Erythroblast (primary cell): ENCODE measurements around the gene RAX2.

Experiments used
- GATA1 ChIP-seq: IDR thresholded peaks from 2 replicates; pipeline ENCODE4 v1.6.1; 2011; ENCODE audit warnings: low read depth, mild to moderate bottlenecking, control low read depth, low read length, moderate library complexity
- POLR2A ChIP-seq: IDR thresholded peaks from 2 replicates; pipeline ENCODE4 v1.6.1; 2011; ENCODE audit warnings: mild to moderate bottlenecking, low read length

DNA sequence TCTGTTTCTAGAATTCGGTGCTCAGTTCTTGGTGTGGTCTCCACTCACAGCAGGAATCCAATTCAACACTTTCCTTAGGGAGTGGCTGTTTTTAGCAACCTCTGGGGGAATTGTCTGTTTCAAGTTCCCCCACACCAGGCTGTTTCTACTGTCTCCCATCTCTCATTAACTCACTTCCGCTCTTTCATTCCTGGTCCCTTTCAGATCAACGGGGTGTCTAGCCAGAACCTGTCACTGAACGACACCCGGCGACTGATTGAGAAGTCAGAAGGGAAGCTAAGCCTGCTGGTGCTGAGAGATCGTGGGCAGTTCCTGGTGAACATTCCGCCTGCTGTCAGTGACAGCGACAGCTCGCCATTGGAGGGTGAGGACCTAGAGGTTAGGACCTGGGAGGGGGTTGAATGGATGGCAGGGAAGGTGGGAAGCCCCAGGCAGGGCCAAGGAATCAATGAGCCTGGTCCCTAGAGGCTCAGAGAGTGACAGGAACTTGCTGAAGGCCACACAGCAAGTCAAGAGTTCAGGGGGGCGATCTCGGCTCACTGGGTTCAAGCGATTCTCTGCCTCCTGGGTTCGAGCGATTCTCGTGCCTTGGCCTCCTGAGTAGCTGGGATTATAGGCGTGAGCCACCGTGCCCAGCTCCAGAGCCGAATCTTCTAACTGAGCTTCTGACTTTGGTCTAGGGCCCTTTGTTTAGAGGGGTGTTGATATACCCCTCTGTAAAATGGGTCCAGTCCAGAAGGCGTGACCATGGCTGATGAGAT, 38.3 kb downstream of the RAX2 start:
- TF ChIP-seq POLR2A (no peak), GATA1 (no peak)
